ENCODE data around the gene PRR32. TPM values are rescaled to one million over a fixed set of nuclear protein-coding genes. Genes with fewer than 3 reads are reported as not detected.

Gene PRR32
- total RNA-seq = not detected in 2 replicates

GRCh38 chrX:126819429-126819828 lies at the start of gene PRR32:
Gene PRR32, plus strand, starts transcription at chrX:126819729. Its CDS starts 115 bp downstream, at chrX:126819844.

